ENCODE measurements around the gene ZNF778. TPM values are rescaled to one million over a fixed set of nuclear protein-coding genes. Genes with fewer than 3 reads are reported as not detected.

Gene ZNF778
- total RNA-seq, 4 donors from 2014 or later: 7.5 to 23.3 (median 11.9) TPM

GRCh38 chr16:89268987-89269735 lies 51.7 kb downstream of the ZNF778 start:
- no peak for TF ChIP-seq CTCF (IDR thresholded peaks at IDR 0.05; ENCODE audit: low read depth)

DNA sequence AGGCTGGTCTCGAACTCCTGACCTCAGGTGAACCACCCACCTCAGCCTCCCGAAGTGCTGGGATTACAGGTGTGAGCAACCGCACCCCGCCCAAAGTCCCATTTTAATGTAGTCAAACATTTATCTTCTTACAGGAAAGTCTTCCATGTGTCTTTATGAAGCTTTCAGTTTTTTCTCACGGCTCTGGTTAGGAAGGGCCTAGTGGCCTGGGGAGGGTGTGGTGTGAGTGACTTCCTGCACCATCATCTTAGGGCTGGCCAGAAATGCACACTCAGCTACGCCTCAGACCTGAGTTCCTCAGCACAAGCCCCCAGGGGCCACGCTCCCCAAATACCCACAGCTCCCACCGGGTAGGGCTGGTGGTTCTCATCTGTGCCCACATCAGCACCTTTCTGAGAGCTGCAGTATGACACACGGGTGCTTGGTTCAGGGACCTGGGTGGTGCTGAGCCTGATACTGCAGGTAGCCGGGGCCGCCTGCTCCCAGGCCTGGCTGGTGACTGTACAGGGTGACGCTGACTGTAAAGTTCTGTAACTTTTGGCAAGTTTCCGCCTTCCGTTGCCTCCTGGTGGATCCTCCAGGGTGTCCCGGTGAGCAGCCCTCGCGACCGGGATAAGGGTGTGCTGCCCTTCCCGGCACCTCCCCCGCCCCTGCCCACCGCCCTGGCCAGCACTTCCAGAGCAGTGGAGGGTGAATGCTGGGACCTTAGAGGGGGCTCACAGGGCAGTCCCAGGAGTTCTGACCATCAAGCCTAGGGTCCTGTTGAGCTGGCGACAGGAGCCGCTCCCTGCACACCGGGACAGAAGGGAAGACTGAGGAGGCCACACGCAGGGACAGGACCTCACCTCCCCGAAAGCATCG lies 52.5 kb downstream of the ZNF778 start:
- TF ChIP-seq CTCF (IDR thresholded peaks at IDR 0.05; ENCODE audit: low read depth): no peak

DNA sequence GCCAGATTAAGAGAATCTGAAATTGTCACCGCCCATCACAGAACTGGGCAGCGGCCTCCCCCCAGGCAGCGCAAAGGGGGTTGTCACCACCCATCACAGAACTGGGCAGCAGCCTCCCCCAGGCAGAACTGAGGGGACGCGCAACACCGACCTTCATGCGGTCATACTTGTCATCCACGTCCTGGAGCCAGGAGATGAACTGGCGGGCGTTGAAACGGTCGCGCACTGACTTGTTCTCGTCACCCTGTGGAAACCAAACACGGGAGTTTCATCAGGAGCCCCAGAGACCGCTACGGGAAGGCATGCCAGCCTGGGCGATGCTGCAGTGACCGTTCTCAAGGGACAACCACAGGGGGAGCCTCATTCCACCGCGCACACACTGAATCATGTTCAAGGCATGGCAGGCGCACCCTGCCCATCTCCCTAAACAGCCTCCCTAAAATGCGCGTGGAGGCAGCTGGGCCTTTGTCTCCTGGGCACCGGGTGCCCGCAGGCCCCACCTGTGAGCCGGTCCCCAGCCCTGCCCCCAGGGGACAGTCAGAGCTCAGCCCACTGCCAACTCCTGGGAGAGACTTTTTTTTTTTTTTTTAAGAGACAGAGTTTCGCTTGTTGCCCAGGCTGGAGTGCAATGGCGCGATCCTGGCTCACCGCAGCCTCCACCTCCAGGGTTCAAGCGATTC lies 53.3 kb downstream of the ZNF778 start:
- no peak for TF ChIP-seq CTCF (IDR thresholded peaks at IDR 0.05; ENCODE audit: low read depth)

DNA sequence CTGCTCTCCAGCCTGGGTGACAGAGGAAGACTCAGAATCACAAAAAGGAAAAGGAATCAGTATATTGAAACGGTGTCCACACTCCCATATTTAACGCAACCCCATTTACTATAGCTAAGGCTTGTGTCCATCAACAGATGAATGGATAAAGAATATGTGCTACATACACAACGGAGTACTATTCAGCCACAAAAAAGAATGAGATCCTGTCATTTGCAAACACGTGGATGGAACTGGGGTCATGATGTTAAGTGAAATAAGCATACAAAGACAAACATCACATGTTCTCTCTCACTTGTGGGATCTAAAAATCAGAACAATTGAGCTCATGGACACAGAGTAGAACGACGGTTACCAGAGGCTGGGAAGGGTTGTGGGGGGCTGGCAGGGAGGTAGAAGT lies 55.1 kb downstream of the ZNF778 start:
- TF ChIP-seq CTCF (IDR thresholded peaks at IDR 0.05; ENCODE audit: low read depth): no peak

- TF ChIP-seq CTCF (IDR thresholded peaks at IDR 0.05; ENCODE audit: low read depth): no peak
These were observed 56.4 kb downstream of the ZNF778 start for GRCh38 chr16:89273741-89274472.

GRCh38 chr16:89274561-89275283 lies 57.2 kb downstream of the ZNF778 start:
- no peak for TF ChIP-seq CTCF (IDR thresholded peaks at IDR 0.05; ENCODE audit: low read depth)
